Neural cell (in vitro differentiated cells): Measurements from ENCODE around the gene TMEM212.

Experiments used
- EP300 ChIP-seq: fragments of 450-650 bp; conservative IDR thresholded peaks from 2 replicates; pipeline ENCODE4 v1.6.1; 2014; ENCODE audit warnings: antibody characterized with exemption, mild to moderate bottlenecking, moderate library complexity; ENCODE audit not compliant: poor library complexity, severe bottlenecking
- EZH2 ChIP-seq: fragments of 200-600, 300-800 bp; shearing (Covaris generic), sonication (generic); IDR thresholded peaks from 2 replicates; pipeline ENCODE4 v1.6.1; 2014; ENCODE audit warnings: antibody characterized with exemption, low read length, borderline replicate concordance, mild to moderate bottlenecking; ENCODE audit not compliant: insufficient read depth, poor library complexity, severe bottlenecking
- MXI1 ChIP-seq: fragments of 450-650 bp; conservative IDR thresholded peaks from 2 replicates; pipeline ENCODE4 v1.6.1; 2014; ENCODE audit warnings: antibody characterized with exemption, mild to moderate bottlenecking; ENCODE audit not compliant: poor library complexity, severe bottlenecking
- POLR2AphosphoS5 ChIP-seq: IDR thresholded peaks from 2 replicates; pipeline ENCODE4 v1.6.1; 2012
- RAD21 ChIP-seq: fragments of 450-650 bp; conservative IDR thresholded peaks from 2 replicates; pipeline ENCODE4 v1.6.1; 2014; ENCODE audit warnings: antibody characterized with exemption, mild to moderate bottlenecking, moderate library complexity
- SMC3 ChIP-seq: fragments of 450-650 bp; conservative IDR thresholded peaks from 2 replicates; pipeline ENCODE4 v1.6.1; 2014; ENCODE audit warnings: antibody characterized with exemption, mild to moderate bottlenecking, moderate library complexity; ENCODE audit not compliant: poor library complexity
- TAF1 ChIP-seq: IDR thresholded peaks from 2 replicates; pipeline ENCODE4 v1.6.1; 2012; ENCODE audit warnings: low read depth
- TF ChIP-seq, protein P1 (sequence below): fragments of 450-650 bp; IDR thresholded peaks from 2 replicates; pipeline ENCODE4 v1.5.1; 2014; ENCODE audit warnings: antibody characterized with exemption, mild to moderate bottlenecking, moderate library complexity; ENCODE audit not compliant: poor library complexity, severe bottlenecking

DNA sequence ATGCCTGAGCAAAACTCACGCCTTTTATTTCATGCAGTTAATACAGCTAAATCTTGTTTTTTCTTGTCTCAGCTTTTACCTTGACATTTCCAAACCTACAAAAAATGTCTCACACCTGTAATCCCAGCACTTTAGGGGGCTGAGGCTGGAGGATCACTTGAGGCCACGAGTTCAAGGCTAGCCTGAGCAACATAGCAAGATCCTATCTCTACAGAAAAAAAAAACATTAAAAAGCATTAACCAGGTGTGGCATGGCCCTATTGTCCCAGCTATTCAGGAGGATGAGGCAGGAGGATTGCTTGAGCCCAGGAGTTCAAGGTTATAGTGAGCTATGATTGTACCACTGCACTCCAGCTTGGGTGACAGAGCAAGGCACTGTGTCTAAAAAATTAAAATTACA is 3.9 kb upstream of the TMEM212 start:
- TF ChIP-seq, protein P1, sequence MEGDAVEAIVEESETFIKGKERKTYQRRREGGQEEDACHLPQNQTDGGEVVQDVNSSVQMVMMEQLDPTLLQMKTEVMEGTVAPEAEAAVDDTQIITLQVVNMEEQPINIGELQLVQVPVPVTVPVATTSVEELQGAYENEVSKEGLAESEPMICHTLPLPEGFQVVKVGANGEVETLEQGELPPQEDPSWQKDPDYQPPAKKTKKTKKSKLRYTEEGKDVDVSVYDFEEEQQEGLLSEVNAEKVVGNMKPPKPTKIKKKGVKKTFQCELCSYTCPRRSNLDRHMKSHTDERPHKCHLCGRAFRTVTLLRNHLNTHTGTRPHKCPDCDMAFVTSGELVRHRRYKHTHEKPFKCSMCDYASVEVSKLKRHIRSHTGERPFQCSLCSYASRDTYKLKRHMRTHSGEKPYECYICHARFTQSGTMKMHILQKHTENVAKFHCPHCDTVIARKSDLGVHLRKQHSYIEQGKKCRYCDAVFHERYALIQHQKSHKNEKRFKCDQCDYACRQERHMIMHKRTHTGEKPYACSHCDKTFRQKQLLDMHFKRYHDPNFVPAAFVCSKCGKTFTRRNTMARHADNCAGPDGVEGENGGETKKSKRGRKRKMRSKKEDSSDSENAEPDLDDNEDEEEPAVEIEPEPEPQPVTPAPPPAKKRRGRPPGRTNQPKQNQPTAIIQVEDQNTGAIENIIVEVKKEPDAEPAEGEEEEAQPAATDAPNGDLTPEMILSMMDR, result no peak
- no peak for TF ChIP-seq RAD21
- TF ChIP-seq POLR2AphosphoS5, result no peak
- TF ChIP-seq EZH2, result no peak
- TF ChIP-seq MXI1, result no peak
- TF ChIP-seq TAF1, result no peak
- no peak for TF ChIP-seq EP300
- TF ChIP-seq SMC3, result no peak
